CD4-positive, alpha-beta T cell treated with Interleukin-15 for 1 hour (primary cell): Measurements from ENCODE around the gene ABCC12.

Experiments used
- DNase-seq: peaks from one replicate; pipeline ENCODE4 v3.0.0-alpha.2; 2020

ABCC12 gene

DNA sequence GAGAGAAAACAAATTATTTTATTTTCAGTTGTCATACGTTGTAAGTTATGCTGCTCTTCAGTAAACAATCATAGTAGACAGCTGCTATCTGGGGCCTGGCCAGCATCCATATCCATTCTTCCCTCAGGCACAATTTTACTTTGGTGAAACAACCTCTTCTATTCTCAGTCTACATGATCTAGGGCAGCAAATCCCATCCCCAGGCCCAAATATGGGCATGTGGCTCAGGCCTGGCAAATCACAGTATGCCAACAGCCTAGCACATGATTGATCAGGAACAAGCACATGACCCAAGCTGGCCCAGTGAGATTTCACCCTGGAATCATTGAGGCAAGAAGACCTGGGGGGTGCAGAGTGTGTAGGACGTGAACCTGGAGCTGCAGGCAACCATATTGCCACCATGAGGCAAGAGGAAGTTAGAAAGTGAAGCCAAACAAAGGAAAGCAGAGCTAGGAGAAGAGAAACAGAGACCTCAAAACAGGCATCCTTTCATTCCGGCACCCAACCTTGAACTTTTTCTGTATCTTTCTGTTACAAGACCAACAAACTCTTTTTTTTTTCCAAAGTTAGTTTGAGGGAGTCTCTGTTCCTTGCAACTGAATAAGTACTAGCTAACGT lies 10.3 kb upstream of the ABCC12 start:
- DNase-seq, result no peak

DNA sequence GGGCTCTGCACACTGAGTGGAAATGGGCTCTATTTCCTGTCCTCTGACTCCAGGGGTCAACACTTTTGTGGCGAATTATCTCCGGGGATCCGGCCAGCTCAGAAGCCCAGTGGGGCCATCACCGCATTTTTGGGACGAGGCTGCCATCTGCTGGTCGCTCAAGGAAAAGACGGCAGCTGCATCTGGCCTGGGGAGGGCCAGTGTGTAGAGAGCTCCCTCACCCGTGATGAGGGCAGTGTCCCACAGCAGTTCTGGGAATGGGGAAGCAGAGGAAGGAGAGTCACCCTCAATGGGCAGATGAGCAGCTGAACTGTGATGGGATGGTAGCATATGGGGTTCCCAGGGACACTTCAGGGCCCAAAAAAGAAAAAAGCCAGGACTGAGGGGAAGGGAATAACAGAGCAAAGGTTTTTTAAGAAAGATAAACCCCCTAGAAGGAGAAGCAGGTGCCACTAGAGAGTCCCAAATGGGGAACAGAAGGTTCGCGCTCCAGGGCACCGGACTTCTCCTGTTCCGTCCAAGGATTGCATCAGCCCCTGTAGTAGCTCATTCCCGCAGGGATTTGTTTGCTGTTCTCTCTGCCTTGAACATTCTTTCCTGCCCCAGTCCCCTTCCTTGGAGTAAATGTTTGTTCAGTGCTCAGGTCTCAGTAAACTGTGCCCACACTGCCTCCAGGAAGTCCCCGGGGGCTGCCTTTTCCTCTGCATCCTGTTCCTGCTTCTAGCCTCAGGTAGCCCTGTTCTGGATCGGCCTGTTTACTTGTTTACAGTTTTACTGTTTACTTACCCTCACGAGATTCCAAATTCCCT lies 9.3 kb upstream of the ABCC12 start:
- peak; percentile 63 for DNase-seq

DNA sequence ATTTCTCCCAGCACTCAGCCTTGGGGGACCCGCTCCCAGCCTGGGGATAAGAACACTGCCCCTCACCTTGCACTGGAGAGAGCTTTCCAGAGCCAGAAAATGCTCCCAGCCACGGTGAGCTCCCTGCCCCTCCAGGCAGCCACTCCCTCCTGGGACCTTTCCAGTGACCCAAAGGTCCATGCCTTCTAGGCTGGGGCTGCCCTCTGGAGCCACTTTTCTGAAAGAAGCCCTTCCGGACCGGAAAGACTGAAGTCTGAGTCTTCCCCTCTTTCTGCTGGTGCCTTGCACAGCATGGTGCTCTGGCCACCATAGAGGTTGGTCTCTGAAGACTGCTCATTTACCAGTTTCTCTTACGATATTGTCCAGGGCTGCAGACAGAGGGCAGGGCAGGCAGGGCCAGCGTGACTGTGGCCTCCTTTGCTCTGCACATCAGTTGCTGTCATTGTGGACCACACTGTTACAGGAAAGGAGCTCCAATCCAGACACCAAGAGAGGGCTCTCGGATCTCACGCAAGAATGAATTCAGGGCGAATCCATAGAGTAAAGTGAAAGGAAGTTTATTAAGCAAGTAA lies 7.1 kb upstream of the ABCC12 start:
- DNase-seq, result no peak

DNA sequence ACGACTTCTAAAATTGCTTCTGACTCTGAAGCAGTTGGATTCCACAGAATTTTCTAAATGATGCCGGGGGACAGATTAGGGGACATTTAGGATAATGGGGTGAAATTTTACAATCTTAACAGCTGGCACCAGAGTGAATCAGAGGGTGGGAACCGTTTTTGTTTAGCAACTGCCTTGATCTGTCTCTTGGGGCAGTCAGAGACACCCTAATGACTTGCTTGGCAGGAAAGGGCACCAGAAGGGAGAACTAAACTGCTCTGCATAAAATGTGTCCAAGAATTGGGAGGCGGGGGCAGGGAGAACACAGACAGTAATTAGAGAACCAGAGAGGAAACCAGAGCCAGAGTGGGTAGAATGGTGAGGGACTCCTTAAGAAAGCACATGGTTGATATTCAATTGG lies 6.1 kb upstream of the ABCC12 start:
- DNase-seq, result no peak

DNA sequence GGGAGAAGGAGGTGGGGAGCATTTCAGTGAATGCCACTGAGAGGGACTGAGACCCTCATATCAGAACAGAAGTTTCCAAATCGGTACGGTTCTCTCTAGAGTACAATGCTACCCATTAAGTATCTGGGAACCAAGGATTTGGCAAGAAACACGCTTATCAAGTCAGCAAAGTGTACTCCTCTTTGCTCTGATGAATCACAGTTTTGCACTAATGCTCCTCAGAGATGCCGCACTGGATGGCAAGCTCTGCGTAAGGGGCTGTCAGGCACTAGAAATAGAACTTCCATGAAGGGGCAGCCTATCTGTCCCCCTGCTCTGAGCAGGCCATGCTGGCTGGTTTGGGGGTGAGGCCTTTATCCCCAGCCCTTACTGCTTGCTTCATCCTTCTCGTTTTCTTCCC lies 4.8 kb upstream of the ABCC12 start:
- DNase-seq, result no peak

DNA sequence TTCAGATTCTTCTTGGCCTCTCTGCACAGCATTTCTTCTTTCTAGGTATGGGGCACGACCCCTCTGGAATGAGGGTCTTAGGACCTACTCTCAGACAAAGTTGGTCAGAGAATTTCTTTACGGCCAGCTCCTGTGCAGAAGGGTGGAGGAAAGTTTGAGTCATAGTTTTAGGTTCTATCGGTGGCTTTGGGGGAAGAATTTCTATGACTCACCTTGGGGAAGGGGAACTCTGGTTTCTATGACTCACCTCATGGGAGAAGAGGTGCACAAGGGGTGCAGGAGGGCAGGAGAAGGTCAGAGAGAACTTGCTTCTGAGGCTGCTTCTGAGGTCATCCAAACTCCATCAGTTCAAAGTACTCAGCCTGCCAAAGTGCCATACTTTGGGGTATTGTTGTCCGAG lies 2.5 kb upstream of the ABCC12 start:
- DNase-seq, result no peak

DNA sequence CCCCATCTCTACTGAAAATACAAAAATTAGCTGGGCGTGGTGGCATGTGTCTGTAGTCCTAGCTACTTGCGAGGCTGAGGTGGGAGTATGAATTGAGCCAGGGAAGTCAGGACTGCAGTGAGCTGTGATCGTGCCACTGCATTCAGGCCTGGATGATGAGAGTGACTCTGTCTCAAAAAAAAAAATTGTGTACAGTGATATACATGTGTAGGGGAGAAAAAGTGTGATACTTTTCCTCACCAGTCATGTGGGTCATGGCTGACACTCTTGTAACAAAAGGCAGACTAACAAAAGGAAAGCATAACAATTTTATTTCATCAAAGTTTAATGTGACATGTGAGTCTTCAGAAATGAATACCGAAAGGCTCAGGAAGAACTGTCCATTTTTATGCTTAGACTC lies 2.0 kb upstream of the ABCC12 start:
- DNase-seq, result no peak

DNA sequence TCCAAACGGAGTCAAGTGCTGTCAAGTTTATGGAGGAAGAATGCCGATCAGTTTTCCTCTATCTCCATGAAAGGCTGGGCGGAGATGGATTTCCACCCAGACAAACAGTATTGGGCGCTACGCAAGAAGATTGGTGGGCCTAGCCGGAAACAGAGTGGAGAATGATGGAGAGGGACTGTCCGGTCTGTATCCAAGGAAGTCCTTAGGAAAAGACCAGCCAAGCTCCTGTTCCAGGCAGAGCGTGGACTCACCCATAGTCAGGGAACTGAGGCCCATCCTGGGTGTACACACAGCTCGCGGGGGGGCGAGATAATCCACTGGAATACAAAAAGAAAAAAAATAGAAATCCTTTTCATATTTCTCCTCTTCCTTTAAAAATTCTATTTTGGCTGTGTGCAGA lies 1.5 kb upstream of the ABCC12 start:
- no peak for DNase-seq

DNA sequence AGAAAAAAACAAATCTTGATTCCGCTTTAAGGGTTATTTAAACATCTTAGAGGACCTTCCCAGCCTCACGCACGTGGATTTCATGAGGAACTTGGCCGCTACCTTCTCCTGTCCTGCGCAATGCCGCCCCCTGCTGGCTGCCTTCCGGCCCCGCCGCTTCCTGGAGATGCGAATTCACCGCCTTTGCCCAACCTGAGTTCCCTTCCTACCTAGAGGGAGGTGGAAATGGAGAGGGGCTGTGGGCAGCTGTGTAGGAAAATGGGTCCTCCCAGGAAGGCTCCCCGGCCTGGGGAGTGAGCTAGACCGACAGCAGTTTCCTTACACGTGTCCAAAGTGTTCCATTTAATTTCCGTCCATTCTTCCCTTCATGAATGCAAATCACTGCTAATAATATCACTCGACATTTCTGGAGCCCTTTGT lies 1.0 kb upstream of the ABCC12 start:
- peak; percentile 68 for DNase-seq

DNA sequence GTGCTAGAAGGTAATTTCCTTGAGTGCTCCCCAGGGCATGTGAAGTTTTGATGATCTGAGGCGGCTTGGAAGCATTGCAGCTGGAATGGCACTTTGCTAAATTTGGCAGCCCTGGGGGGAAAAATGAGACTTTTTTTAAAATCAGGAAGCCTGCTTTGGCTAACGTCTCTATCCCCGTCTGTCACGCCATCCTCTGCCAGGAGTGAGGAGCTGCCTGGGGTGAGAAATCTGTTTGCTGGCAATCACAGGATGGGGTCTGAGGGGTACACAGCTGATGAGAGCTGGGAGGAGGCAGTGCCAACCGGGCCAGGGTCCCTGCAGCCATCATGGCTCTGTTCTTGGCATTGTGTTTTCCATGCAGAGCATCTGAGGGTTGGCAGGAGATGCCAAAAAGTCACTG lies 2.0 kb downstream of the ABCC12 start:
- DNase-seq, result no peak

DNA sequence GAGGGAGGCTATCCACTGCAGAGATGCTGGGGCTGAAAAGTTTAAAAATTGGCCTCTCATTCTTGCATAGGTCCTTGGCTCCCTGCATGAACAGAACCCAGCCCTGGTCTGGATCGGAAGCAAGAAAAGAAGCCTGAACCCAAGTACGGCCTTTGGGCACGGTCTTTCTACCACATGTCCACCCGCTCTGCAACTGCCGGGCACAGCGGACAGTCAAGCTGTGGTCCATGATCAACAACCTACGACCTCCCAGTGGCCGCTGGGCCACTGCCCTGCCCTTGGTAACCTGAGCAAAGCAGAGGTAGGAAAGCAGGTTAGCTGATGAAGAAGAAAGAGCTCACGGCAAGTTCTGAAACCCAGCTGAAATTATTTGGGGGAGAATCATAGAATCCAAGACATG lies 3.6 kb downstream of the ABCC12 start:
- no peak for DNase-seq

DNA sequence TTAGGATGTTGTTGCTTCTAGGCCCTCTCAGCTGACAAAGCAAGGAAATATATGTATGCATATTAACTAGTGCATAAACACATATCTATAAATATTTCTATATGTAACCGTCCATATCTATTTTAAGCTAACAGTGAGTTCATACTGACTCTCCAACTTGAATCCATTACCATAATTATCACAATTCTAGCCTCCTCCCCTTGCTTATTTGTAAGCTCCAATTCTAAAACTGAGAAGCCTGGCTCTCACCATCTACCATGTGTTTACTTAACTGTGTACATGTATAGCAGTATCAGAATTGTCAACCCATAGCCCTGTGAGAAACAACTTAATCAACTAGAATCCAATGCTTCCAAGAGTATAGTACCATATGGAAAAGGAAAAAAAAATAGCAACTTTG lies 5.1 kb downstream of the ABCC12 start:
- no peak for DNase-seq

DNA sequence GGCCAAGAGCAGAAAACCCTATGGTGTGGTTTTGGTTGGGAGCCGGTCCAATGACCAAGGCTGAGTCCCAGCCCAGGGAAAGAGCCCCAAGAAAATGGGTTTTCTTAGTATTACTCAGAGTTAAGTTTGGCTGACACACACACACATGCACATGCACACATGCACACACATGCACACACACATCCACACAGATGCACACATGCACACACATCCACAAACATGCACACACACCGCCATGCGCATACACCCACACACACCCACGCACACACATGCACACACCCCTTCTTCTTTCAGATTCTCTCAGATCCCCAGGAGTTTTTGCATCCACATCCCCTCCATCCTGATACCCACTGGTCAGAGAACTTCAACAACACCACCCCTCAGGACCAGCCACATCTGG lies 9.1 kb downstream of the ABCC12 start:
- no peak for DNase-seq

DNA sequence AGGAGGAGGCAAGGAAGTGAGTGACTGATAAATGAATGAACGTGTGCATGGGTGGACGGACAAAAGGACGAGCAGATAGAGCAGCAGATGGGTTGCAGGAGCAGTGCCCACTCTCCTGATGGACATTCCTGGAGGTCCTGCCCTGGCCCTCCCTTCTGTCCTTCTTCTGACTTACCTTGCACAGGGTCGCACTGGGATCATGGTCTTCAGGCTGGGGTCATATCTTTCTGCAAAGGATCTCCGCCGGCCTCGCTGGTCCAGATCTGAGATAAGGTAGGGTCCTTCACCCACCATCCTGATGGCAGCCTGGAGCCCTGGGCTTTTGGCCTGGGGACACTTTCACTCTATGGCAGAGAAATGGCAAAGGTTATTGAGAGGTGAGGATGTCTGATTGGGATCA lies 9.7 kb downstream of the ABCC12 start:
- no peak for DNase-seq

DNA sequence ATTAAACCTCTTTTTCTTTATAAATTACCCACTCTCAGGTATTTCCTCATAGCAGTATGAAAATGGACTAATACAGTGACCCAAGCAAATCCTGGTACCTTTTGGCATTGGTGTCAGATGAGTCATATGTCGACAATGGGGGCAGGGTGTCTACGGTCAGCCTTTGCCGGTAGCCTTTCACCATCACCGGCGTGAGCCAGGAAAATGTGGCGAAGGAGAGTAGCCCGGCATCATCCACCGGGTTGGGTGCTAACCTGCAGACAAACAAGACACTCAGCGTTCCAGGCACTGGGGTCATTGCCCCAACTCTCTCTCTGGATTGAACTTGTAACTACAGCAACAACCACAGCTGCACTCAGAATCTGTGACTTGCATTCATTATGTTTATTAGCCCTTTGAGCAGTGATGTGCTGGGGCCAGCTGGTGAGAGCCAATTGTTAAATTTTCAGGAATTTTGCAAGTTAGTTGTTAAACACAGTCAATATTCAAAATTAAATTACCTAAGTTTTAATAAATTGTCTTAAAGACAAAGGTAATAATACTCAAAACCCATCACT lies 11.9 kb downstream of the ABCC12 start:
- no peak for DNase-seq

DNA sequence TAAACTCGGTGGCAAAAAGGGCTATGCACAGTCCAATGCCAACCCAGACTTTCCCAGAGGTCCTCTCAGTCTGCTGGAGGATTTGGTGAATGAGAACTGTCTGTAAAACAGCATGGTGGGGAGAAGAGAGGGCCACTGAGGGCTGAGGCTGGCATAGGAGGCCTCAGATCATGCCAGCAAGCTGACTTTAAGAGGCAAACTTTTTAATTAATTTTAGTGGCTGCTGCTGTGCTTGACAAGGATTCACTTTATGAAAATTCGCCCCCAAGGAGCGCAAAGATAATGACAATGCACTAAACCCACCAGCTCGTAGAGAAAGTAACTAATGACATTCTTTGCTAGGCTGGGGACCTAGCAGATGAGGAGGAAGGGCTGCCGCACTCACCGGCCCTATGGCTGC lies 15.0 kb downstream of the ABCC12 start:
- no peak for DNase-seq

DNA sequence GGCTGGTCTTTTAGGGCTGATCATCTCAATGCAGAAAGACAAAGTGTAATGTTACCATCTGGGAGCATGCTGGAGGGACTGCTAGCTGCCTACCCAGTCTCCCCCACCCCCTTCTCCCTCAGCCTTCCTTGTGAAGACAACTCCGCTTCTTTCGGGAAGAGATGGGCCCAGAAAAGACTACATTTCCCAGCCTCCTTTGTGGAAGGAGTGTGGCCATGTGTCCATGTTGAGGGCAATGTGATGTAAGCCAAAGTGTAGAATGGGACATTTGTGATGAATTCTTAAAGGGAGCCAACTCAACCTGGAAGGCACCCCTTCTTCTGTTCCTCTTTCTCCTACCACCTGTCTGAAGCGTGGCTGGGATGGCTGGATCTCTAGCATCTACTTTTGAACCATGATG lies 16.3 kb downstream of the ABCC12 start:
- DNase-seq, result no peak

DNA sequence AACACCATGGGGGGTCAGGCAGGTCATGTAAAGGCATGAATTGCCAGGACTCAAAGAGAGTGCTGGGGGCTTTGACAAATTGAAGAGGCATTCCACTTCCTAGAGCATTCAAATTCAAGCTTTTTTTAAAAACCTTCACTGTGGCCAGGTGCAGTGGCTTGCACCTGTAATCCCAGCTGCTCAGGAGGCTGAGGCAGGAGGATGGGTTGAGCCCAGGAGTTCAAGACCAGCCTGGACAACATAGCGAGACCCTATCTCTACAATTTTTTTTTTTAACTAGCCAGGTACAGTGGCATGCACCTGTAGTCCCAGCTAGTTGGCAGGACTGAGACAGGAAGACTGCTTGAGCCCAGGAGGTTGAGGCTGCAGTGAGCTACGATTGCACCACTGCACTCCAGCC lies 17.2 kb downstream of the ABCC12 start:
- DNase-seq, result no peak

DNA sequence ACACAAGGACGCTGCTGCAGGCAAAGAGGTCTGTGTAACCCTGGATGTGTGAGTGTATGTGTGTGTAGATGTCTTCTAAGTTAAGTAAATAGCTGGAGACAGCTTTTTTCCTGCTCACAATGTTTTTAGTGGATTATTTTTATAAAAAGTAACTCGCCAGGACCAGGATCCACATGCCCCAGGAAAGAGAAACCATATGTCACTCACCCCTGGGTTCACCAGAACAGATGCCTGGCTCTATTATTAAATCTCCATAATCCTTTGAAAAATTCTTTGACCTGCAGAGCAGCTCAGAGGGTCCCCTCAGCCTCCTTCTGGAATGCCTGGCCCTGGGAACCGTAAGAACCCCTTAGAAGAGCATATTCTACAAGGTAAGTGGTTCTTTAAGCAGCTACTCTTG lies 18.0 kb downstream of the ABCC12 start:
- DNase-seq, result no peak

DNA sequence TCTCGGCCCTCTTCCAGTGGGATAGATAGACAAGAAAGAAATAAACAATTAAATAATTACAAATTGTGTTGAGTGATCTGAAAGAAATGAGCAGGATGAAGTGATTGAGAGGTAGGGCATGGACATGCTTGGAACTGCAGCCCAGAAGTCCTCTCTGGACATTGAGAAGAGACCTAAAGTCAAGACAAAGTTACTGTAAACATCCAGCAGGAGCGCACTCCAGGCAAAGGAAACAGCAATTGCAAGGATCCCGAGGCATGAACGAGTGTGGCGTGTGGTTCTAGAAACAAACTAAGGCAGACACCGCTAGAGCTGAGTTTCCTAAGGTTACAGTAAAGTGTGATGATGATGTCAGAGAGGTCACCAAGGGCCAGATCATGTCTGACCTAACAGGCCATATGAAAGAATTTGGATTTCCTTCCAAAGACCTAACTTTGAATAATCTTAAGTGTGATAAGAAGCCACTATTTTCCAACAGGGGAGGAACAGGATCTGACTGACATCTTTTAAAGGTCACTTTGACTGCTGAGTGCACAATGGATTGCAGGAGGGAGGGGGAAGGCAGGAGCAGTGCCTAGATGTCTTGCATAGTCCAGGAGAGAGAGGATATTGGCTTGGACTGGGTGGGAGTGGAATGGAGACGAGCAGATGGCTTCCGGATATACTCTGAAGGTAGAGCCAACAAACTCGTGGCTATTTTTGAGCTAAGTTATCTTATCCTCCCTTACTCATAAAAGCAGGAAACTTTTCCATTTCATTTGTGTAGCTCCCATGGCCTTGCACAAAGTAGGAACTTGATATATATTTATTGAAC lies 19.0 kb downstream of the ABCC12 start:
- DNase-seq, result no peak

DNA sequence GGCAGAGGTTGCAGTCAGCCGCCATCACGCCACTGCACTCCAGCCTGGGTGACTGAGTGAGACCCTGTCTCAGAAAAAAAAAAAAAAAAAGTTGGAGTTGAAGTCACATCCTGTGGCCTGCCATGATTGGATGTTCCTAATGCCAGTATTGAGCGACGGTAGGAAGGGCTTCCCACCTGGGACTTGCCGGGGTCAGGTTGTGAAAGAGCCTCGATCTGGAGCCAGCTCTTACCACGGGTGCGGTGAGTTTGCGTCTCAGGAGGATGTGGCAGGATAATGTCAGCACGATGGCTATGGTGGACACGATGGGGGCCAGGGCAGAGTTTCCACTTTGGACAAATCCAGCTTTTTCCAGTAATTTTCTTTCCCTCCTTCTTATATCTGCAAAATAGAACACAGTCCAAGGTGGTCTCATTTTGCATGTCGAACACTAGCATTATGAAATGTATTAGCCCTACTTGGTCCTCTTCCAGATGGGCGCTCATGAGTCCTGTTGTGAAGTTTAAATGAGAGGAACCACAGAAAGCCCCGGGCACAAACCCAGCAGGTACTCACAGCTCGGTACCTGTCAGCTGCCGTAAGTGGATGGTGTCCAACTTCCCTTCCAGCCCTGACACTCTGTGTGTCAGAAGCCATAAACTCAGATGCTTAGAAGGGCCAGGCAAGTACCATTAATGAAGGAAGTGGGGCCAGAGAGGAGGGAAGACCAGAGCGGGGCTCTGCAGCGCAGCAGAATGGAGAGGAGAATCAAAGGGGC lies 22.2 kb downstream of the ABCC12 start:
- DNase-seq, result no peak

DNA sequence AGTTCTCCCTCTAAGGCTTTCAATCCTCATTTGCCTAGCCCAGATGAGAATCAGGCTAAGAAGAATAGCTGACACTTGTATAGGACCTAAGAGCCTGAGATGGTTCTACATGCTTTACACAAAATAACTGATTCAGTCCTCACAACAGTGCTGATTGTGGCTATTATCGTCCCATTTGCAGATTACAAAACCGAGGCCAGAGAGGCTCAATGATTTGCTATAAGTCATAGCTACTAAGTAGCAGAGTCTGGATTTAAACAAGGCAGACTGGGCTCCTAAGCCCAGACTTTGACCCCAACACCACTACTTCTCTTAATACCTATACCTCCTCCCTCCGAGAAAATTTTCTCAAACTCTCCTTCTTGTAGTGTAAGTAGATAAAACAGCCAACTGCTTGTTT lies 23.1 kb downstream of the ABCC12 start:
- no peak for DNase-seq
